GM18951 (cell line): Measurements from ENCODE around the gene KLHL29.

Experiments
- POLR2A ChIP-seq: IDR thresholded peaks from 4 replicates; pipeline ENCODE4 v1.6.1; 2011; ENCODE audit warnings: mild to moderate bottlenecking; ENCODE audit not compliant: insufficient read length, insufficient read depth; ENCODE audit errors: extremely low read depth
- in situ Hi-C: fragments of 300-500 bp; cut with MboI; formaldehyde crosslinking; loops from one replicate; pipeline ENCODE4 v1.12.0; 2022; ENCODE audit warnings: low sequenced_read_pairs, mixed read lengths, inconsistent platforms; ENCODE audit not compliant: unreplicated experiment

Gene KLHL29

GRCh38 chr2:23746141-23746863 is 361.3 kb downstream of the KLHL29 start:
- TF ChIP-seq POLR2A: no peak
- in situ Hi-C loops: no loop called here

DNA sequence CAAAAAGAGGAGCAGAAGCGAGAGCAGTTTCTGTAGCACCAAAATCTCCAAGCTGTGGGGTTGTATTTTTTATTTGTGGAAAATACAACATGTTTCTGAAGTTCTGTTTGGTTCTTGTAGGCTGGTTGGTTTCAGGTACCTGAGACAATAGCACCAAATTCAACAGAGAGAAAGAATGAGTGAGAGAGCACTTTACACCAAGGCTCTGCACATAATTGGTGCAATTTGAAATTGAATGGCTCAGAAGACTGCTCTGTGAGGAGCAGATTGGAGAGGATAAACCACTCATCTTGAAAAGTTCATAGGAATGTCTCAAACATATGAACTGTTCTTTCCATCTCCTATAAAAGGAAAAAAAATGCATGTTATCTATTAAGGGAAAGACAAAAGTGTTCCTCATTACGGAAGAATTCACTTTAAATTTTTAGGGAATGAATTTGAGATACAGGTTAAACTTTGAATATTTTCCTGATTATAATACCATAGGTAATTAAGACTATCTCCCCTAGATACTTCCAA is 366.8 kb downstream of the KLHL29 start:
- in situ Hi-C loops: no loop called here
- no peak for TF ChIP-seq POLR2A

GRCh38 chr2:23753291-23754010 is 368.5 kb downstream of the KLHL29 start:
- in situ Hi-C loops: no loop called here
- no peak for TF ChIP-seq POLR2A

- TF ChIP-seq POLR2A: no peak
- in situ Hi-C loops: no loop called here
These were observed 370.0 kb downstream of the KLHL29 start for GRCh38 chr2:23754970-23755369.

- in situ Hi-C loops: no loop called here
- no peak for TF ChIP-seq POLR2A
These were observed 371.8 kb downstream of the KLHL29 start for GRCh38 chr2:23756593-23757292.

GRCh38 chr2:23757686-23758433 is 372.9 kb downstream of the KLHL29 start:
- in situ Hi-C loops: no loop called here
- TF ChIP-seq POLR2A: no peak
